NCI-H128 (cell line): ENCODE measurements around the gene ODC1.
"Not testable (repeated sequence)": the region's sequence is repeated elsewhere in the genome, so short reads cannot be mapped to it uniquely, and the experiment has no call there.

Experiments
- DNase-seq: peaks from one replicate; lab custom pipeline; 2025; ENCODE audit not compliant: unreplicated experiment; lab: John Stamatoyannopoulos, UW

Gene ODC1

DNA sequence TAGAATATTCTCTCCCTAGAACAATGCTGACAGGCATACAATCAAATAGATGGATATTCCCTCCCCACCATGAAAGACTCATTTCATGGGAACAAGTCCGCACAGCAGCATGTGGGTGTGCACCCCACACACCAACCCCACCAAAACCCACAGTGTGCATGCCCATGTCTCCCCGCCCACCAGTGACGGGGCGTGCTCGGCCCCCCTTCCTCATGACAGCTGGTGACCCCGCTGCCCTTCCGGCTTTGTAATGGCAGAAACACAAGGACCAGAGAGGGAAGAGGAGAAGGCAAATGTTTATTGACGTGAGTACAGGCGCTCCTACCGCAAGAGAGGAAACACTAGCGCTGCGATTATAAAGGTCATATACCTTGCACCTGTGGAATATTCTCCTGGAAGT lies 30.8 kb upstream of the ODC1 start:
- DNase-seq, result no peak

DNA sequence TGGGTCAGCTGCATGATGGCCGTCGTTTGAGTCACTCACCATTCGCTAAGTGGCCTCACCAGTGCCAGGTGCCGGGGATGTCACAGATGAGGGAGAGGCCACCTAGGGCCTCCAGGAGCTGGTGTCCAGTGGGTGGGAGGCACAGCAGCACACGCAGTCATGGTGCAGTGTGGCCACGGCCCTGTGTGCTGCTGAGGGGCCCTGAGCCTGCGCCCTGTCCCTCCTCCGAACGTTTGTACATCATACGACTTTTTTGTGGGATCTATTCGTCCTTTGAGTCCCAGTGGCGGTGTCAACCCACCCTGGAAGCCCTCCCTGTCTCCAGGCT lies 30.1 kb upstream of the ODC1 start:
- DNase-seq, result no peak

DNA sequence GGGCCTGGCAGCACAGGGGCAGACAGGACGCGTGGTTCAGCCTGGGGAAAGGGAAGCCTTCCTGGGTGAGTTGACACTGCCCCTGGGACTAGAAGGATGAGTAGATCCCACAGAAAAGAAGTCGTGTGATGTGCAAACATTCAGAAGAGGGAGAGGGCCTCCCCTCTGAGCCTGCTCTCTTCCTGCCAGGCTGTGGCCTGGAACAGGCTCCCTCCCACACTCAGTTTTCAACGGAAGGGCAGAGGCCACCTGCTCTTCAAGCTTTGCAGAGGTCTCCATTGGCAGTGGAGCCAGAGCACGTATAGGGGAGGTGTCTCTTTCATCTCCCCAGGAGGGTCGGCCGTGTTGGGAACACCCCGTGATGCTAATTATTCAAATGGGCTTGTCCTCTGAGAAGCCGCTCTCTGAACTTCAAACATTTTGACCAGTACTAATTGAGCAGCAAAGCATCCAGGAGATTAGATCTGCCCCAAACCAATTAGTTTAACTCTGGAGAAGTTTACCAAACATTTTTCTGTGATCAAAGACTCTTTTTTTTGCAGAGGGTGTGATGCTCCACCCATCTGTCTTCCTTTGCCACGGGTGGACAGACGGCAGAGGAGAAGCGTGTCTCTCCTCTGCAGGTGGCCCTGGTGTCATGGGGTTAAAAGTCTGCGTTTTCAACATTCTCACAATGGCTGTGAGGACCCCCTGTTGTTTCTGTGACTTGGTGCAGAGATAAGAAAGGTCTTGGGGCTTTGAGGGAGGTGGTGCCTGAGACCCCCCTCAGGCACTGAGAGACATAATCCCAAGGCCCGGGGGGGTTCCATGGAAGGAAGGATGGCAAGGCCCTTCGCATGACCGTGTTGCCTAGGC lies 29.5 kb upstream of the ODC1 start:
- no peak for DNase-seq

DNA sequence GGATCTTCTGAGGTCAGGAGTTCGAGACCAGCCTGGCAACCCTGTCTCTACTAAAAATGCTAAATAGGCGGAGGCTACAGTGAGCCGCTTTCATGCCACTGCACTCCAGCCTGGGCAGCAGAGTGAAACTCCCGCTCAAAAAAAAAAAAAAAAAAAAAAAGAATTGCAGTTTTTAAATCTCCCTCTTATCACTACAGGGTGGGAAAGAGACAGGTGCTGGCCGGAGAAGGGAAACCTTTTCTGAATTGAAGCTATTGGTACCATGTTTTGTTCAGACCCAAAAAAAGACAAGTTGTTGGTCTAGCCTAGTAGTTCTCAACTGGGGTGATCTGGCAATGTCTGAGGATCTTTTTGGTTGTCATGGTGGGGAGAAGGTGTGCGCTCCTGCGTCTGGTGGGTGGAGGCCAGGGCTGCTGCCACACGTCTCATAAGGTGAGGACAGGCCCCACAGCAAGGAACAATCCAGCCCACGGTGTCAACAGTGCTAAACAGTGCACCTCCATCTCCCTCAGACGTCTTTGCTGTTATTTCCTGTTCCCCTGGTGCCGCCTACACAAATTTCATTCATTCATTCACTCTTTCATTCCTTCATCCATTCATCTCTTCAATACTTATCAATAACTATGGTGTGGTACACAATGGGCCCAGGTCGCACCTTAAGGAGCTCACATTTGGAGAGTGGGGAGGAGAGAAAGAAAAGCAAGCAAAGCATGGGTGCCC lies 28.8 kb upstream of the ODC1 start:
- DNase-seq, result no peak

DNA sequence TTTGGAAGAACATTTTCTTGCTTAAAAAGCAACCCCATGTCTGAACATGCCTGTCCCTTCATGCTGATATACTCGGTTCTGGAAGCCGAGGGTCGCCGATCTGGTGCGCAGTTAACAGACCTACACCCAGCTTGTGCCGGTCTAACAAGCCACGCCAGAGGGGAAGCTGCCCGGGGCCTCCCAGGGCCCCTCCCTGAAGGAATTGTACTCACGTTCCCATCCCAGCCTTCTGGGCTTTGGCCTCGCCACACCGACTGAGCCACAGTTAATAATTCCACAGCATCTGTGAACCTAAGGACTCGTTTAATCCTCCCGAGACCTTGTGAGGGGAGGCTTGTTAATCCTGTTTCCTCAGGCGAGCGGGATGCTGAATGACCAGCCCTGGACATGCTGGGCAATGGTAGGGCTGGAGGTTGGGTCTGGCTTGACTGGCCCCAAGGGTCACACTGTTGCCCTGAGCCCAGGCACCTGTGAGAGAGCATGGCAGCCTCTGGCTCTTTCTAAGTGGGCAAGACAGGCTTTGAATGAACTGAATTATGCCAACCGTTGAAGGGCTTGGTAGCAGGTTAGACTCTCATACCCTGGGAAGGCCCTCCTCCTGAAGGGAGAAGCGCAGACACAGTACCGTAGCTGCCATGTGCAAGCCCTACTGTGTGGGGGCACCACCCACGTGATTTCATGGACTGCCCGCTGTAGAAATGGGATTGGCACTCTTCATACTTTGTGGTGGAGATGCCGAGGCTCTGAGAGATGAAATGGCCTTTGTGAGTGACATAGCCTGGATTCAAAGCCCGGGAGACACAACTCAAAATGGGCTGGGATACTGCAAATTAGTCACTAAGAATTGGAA lies 27.9 kb upstream of the ODC1 start:
- no peak for DNase-seq

DNA sequence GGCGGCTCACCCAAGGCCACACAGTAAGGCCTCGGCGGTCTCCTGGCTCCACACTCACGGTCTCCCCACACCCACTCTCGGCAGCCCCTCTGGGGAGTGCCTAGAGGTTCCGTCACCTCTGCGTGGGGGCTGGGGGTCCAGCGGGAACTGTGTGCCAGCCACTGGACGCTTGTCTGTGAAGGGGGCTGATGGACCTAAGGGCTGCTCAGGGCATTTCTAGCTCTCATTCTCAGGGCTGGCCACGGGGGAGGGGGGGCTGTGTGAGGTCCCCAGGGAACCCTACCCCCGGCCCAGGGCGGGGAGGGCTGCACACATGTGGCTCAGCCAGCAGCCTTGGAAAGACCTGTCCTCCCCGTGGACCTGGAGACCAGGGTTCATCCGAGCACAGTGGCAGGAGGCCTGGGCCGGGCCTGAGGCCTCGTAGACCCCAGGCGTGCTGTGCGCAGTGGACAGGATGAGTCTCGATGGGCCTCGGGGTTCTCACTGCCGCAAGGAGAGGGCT lies 27.1 kb upstream of the ODC1 start:
- no peak for DNase-seq

DNA sequence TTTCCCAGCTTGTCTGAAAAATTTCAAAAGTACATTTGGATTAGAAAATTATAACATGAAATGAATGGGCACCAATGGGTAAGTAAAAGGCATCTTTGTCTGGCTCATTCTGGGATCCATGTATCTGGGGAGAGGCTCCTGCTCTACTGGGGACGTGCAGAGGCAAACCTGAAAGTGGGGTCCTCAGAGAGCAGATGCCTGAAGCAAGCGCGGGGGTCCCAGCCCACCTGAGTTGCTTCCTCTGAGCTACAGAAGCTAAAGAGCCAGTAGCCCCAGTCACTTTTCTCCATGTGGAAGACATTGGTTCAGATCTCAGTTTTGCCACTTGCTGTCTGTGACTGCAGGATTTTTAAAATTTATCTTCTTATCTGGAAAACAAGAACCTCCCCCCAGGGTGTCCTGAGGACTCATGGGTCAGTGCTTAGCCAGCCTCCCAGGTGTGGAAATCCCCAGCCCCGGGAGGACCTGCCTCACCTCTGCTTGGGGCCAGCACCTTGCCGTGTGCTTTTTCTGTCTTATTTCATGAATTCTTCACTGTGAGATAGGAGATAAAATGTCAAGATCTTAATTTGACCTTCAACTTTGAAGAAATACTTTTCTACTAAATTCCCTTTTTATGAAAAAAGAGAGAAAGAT lies 25.1 kb upstream of the ODC1 start:
- DNase-seq, result no peak

DNA sequence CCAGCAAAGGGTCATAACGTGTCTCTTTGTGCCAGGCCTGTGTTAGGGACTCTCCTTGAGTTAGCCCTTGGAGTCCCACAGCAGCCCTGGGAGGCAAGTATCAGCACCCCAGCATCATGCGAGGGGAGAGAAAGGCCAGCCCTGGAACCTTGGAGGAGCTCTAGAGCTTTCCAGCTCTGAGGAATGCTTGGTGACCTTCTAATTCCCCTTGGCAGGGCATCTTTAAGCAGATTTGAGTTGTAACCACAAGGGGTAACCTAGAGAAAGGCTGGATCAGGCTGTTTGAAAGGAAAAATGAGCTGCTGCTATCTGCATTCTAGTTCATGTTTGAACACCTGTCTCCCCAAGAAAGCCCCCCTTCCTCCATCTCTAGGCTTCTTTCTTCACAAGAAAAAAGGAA lies 23.8 kb upstream of the ODC1 start:
- DNase-seq, result no peak

DNA sequence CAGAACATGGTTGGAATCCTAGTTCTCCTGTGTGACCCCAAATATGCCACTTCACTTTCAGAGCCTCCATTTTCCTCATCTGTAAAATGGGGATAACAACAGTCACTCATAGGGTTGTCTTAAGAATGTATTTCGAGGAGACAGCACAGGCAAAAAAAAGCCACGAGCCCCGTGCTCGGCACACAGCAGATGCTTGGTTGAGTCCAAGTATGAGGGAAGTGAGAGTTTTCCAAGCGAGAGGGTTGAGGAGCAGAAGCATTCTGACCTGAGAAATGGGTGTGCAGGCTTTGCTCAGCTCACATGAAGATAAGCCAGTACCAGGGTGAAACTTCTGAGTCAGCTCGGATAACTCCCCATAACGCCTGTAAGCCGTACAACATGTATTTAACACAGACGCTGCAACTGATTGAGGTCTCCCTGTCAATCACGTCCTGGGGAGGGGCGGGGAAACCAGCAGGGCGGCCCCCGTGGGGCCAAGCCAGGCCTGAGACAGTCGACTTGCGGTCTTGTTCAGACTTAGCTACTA lies 23.0 kb upstream of the ODC1 start:
- DNase-seq, result no peak

DNA sequence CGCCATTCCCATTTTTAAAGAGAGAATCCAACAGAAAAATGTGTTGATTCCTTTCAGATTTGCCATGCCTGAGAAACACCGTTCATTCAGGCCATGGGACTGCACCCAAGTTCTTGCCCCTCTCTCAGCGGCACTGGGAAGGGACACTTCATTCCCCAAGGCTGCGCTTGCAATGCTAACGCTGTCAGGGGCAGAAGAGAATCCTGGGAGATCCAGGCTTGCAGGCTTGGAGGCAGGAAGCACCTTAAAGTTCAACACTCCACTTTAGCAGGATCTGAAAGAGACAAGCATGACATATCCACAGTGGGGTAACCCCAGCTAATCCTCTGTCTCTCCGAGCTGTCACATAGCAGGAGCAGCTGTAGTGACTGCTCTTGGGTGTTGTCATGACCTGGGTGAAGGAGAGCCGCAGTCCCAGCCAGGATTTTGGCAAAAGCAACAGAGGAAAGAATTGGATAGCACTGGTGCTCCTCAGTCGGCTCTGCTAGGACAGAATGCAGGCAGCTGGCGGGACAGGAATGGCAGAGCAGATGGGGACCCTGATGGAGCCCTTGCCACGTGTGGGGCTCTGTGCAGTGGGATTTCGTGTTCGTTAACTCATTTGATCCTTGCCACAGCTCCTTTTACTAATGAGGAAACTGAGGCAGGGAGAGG lies 22.0 kb upstream of the ODC1 start:
- no peak for DNase-seq

DNA sequence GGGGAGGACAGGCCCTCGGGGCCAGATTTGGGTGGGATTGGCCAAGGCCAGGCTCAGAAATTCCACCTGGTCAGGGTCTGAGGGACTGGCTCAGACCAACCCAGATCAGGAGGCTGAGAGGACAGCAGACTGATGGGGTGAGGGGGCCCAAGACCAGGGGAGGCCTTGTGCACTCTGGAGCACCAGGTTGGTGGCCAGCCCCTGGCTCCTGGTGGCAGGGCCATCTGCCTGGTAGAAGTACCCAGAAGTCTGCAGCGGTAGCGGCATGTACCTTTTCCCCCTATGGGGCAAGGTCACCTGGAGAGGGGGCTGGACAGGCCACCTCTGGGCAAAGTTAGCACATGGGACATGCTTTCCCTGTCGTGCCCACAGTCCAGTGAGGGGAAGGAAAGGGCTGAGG lies 21.2 kb upstream of the ODC1 start:
- DNase-seq, result no peak

DNA sequence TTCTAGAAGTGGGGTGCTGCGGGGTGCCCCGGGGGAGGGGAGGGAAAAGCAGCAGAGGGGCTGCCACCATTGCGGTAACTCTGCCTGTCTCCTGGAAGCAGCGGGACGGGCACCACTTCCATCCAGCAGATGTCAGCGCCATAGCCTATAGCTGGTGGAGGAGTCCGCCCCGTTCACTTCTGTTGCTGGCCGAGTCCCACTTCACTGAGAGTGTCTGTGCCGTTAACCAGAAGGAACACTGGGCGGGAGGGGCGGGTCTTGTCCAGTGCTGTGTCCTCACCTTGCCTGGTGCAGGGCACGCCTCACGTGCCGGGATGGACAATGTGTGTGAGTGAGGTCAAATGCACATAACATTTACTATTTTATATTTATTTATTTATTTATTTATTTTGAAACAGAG lies 19.3 kb upstream of the ODC1 start:
- DNase-seq, result no peak

DNA sequence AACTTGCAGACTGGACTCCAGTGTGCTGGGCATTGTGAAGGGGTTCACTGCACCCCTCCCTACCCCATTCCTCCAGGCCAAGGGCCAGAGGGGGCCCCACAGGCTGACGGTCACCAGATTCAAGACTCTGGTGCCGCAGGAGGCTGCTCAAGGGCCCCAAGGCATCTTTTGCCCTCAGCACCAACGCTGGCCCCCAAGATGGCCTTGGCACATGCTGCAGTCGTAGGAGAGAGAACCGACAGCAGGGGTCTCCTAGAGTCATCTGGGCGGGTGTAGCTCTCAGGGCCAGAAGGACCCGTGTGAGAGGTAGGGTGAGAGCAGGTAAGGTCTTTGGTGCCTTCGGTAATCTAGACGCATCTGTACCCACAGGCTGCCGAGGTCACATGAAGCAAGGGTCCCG lies 18.7 kb upstream of the ODC1 start:
- no peak for DNase-seq

DNA sequence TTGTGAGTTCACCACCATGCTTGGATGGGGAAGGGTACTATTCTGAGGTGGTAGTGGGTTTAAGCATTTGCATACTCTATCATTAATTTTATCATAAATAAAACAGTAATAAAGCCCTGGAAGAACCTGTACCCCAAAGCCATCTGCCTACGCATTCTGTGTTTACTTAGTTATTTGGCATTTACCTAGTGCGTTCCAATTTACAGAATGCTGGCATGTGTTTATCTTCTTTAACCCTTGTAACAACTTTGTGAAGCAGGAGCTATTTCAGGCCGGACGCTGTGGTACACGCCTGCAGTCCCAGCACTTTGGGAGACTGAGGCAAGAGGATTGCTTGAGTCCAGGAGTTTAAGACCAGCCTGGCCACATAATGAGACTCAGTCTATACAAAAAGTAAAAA lies 17.8 kb upstream of the ODC1 start:
- DNase-seq, result no peak

DNA sequence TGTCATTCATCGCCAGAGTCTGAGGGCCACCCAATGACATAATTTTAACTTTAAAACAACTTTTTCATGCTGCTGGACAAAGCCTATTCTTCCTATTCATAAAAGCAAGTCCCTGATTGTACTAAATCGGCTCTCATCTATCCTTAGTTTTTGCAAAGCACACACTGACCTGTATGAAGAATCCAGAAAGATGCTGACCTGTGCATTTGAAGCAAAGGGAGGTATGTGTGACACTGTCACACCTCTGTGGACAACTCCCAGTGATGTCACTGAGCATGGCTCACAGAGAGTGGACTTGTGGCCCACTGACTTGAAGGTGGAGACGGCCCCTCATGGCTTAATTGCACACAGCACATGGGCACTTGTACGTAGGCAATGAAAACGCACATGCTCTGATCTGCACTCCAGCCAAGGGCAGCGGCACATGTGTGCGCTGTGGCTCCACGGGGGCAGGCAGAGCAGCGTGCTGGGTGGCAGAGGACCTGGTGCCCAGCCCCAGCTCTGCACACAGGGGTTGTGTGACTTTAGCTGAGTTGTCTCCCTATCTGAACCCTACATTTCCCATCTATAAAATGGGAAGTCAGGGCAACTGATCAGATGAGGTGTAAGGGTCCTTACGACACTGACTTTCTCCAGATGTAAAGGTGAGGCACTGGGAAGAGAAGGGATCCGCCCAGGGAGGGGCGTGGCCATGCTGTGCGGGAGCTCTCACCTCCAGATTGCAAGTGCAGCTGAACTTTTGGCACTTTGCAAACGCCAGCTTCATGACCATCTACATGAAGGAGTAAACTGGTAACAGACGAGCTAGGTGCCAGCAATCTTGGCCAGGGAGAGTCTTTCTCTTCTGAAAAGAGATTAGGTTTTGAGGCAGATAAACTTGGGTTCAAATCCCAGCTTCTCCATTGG lies 14.3 kb upstream of the ODC1 start:
- no peak for DNase-seq

DNA sequence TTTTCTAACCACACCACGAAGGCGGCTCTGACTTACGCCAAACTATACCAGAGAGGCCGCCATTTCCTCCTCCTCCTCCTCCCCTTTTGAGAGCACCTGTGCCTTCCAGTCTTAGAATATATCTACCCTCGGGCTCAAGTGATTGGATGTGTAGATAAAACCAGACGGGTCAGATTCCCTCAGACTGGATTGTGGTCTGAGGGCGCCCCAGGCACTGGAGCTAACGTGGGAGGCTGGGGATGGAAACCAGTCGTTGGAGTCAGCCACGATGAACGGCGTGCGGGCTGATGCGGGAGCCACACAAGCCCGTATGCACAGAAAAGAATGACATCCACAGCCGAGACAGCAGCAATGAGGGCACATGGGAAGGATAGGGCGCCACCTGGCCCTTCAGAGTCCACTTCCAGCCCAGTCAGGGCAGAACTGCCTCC lies 12.3 kb upstream of the ODC1 start:
- no peak for DNase-seq

DNA sequence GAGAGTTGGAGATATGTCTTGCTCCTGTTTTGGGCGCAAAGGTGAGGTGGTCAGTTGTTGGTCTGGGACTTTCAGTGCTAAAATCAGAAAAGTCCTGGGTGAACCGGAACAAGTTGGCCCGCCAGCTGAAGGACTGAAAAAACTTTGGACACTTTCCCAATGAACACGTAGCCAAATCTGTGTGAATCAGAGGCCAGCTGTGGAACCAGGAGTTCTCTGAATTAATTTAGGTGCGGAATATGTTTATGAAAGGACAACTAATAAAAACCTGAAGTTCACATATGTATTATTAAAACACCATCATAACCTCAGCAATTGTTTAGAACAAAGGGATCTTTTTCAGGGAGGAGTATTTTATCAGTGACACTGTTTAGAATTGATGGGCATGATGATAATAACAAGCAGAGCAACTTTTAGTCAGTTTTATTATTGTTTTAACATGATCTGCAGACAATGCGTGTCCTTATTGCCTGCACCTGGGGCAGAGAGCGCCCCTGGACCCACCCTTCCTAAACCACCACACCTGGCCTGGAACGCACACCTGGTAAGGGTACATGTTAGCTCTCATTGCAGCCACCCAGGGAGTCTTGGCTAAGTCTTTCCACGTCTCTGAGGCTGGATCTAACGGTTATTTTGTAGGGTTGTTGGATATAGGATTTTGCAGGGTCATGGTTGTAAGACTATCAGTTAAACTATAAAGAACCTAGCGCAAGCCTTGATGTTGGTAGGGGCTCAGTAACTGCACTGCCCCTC lies 9.9 kb upstream of the ODC1 start:
- no peak for DNase-seq

DNA sequence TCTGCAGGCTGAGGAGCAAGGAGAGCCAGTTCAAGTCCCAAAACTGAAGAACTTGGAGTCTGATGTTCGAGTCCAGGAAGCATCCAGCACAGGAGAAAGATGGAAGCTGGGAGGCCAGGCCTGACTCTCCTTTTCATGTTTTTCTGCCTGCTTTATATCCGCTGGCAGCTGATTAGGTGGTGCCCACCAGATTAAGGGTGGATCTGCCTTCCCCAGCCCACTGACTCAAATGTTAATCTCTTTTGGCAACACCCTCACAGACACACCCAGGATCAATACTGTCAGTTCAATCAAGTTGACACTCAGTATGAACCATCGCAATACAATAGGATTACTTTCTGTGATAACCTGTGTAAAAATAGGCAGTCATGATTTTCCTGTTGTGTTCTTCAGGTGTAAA lies 9.1 kb upstream of the ODC1 start:
- not testable (repeated sequence) for DNase-seq

DNA sequence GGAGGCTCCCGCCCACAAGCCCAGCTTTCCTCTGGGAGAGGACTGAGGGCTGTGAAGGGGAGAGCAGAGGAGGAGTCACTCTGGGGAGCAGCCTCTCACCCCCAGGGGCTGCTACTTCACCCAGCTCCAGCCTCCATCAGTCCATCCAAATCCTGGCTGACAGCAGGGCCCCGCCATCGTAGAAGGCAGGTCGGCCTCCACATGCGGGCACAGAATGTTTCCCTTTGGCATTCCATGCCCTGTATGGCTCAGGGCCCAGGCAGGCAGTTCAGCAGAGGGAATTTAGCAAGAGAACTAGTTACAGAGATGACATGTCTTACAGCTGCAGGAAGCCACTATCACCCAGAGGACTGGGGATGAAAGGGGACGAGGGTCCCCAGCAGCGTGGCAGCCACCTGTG lies 6.4 kb upstream of the ODC1 start:
- DNase-seq, result no peak
